Coronary artery (tissue), 2 donors: ENCODE data around the gene RBKS.
"Not testable (repeated sequence)": the region's sequence is repeated elsewhere in the genome, so short reads cannot be mapped to it uniquely, and the experiment has no call there.

Experiments
- DNase-seq: peaks from one replicate; pipeline ENCODE4 v3.0.0-alpha.2; 2017; ENCODE audit warnings: low spot score
- H3K27ac ChIP-seq, 2 donors: fragments of 200-600 bp; sonication (generic); one replicate each; pipeline ENCODE4 v1.5.1; 2016 to 2019
- H3K4me3 ChIP-seq: fragments of 200-600 bp; sonication (generic); 2 replicates; pipeline ENCODE4 v1.5.1; 2016; ENCODE audit warnings: mild to moderate bottlenecking, moderate library complexity
- TF ChIP-seq, protein P1 (sequence below): fragments of 200-600 bp; sonication (generic); IDR thresholded peaks from one replicate; pipeline ENCODE4 v1.5.1; 2019; ENCODE audit warnings: antibody characterized with exemption

Gene RBKS

DNA sequence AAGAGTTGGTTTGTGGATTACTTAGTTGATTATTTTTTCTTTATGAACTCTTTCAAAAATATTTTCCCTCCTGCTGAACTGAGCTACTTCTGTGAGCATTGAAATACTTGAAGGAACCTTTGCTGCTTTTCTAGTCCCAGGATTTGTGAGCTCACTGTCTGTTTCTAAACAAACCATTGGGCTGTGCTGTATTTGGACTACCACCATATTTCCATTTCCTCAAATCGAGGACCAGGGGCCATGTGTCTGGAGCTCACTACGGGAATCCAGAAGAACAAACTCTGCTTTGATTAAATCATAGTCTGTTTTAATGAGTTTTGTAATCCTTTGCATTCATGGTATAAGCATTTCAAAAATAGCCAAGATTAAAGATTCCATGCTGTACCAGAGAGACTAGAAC, 117.4 kb downstream of the RBKS start:
- DNase-seq = no peak
- Histone ChIP-seq H3K27ac (peak overlapping the region; percentile 91 to 92), H3K4me3 (peak overlapping the region; percentile 81)
- TF ChIP-seq, protein P1, sequence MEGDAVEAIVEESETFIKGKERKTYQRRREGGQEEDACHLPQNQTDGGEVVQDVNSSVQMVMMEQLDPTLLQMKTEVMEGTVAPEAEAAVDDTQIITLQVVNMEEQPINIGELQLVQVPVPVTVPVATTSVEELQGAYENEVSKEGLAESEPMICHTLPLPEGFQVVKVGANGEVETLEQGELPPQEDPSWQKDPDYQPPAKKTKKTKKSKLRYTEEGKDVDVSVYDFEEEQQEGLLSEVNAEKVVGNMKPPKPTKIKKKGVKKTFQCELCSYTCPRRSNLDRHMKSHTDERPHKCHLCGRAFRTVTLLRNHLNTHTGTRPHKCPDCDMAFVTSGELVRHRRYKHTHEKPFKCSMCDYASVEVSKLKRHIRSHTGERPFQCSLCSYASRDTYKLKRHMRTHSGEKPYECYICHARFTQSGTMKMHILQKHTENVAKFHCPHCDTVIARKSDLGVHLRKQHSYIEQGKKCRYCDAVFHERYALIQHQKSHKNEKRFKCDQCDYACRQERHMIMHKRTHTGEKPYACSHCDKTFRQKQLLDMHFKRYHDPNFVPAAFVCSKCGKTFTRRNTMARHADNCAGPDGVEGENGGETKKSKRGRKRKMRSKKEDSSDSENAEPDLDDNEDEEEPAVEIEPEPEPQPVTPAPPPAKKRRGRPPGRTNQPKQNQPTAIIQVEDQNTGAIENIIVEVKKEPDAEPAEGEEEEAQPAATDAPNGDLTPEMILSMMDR = no peak

DNA sequence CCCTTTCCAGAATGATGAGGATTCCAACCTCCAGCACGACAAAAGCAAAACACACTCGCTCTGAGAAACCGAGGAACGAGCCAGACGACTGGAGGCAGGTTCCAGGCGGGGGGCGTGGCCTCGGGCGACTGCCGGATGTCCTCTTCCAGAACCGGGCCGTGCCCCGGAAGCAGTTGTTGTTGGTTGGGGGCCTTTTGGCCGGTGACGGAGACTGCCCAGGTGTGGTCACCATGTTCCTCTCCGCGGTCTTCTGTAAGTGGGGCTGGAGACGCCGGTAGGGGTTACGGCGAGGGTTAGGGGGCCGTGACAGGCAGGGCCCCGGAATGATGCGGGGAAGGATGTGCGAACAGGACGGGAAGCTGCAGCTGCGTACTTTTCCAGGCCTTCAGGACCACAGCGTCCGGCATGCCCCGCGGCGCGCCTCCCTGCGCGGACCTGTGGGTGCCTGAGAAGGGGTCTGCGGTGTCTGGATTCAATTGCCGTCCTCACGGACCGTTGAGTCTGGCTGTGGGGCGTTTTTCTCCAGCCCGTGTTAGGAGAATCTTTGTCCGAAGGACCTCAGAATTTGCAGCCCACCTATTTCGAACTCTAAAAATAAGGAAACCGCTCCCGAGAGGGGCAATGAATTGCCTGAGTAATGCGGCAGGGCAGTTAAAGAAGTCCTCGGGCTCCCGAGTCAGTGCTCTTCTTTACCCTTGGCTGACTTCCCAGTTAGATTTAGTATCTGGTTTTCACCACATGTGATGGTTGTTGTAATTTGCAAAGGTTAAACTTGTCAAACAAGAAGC, 118.4 kb downstream of the RBKS start, which contains the start of gene MRPL33:
TSS of gene MRPL33 (plus strand) at position 172 of the 788 bp plus-strand sequence. CDS start at position 231, 59 bp downstream.
- TF ChIP-seq, protein P1 = no peak
- peak; percentile 96 for DNase-seq
- peak within 1 kb of the TSS; percentile 81 for H3K4me3 ChIP-seq

DNA sequence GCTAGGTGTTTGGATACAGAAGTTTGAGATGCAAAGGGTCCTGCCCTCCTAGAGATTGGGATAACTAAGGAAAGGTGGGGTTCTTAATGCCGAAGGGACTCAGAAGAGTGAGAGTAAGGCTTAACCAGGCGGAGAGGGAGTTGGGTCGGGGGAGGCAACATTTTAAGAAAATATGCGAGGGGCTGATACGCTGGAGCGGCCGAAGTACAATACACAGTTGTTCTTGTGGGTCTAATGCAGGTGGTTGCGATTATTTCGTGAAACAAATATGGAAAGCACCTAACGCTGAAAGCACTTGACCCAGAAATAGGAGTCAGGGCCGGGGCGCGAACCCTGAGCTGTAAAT, 119.0 kb downstream of the RBKS start:
- Histone ChIP-seq H3K4me3 (peak overlapping the region; percentile 81), H3K27ac (peak overlapping the region; percentile 91 to 92)
- TF ChIP-seq, protein P1 = no peak
- no peak for DNase-seq

More for the DNA sequence above, 118.4 kb downstream of the RBKS start, which contains the start of gene MRPL33:
- H3K27ac ChIP-seq = peak within 1 kb of the TSS; percentile 91 to 92

DNA sequence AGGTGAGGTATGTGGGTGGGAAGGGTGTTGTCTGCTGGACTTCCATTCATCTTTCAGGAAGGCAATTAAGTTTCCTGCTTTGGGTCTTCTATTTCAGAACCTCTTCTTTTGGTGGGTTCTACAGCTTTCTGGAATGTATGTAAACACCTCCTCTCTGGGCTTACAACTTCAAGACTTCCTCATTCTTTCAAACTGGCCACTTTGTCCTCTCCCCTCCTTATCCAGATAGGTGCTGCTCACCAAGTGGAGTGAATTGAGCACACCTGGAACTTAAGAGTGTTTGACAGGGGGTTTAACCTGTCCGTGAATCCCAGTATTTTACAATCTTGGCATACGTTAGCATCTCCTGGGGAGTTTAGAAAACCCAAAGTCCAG, 123.9 kb downstream of the RBKS start:
- Histone ChIP-seq H3K27ac (no peak overlapping the region), H3K4me3 (peak overlapping the region; percentile 55)
- TF ChIP-seq, protein P1 = no peak
- DNase-seq = no peak

DNA sequence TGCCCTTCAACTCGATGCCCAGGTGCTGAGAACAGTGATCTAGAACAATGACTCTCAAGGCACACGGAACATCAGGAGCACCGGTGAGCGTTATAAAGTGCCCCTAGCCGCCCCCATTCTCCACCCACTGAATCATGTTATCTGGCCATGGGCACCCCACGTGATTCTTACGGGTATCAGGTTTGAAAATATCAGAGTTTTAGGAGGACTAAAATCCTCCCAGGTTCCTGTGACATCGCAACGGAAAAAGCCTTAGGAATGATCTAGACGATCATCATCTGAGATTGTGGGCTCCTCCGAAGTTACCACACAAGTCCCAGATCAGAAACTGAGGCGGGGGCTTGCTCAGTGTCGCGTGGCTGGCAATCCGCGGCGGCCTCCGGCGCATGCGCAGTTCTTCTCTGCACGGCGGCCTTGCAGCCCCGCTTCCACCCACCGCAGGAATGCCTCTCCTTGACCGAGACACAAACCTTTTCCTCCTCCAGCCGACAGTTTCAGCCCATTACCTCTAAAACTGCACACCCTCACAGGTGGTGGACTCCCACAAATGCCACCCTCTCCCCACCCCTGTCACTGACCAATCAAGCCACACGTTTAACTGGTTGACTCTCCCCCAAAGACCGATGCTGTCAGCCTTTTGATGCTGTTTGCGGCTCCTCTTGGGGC, 124.4 kb downstream of the RBKS start:
- Histone ChIP-seq H3K27ac (no peak overlapping the region), H3K4me3 (peak overlapping the region; percentile 55)
- DNase-seq = no peak
- TF ChIP-seq, protein P1 = no peak

DNA sequence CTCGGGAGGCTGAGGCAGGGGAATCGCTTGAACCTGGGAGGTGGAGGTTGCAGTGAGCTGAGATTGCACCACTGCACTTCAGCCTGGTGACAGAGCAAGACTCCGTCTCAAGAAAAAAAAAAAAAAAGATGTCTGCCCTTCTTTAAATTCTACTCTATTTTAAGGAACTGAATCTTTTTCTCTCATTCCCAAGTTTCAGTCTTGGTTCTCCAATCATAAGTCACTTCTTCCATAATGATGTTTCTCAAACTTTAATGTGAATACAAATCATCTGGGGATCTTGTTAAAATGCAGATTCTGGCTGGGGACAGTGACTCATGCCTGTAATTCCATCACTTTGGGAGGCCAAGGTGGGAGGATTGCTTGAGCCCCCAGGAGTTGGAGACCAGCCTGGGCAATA, 125.7 kb downstream of the RBKS start:
- not testable (repeated sequence) for H3K4me3 ChIP-seq, H3K27ac ChIP-seq, DNase-seq

DNA sequence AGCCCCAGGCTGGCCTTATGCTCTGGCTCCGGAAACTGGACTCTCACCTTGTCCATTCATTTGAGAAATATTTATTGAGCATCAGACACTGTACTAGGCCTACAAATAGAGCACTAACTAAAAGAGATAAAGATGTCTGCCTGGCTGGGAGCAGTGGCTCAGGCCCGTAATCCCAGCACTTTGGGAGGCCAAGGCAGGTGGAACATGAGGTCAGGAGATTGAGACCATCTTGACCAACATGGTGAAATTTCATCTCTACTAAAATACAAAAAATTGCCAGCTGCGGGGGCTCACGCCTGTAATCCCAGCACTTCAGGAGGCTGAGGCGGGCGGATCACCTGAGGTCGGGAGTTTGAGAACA, 126.3 kb downstream of the RBKS start:
- Histone ChIP-seq H3K4me3 (no peak overlapping the region), H3K27ac (no peak overlapping the region)
- TF ChIP-seq, protein P1 = no peak
- DNase-seq = no peak
